GM21717 (cell line): ENCODE measurements around the gene SMOC2.

ENCODE experiments used
- ATAC-seq: cut with Tn5 transposase; IDR thresholded peaks from one replicate; pipeline ENCODE4 v1.9.1; 2021; ENCODE audit warnings: mild to moderate bottlenecking, moderate library complexity; ENCODE audit not compliant: unreplicated experiment

SMOC2 gene

DNA sequence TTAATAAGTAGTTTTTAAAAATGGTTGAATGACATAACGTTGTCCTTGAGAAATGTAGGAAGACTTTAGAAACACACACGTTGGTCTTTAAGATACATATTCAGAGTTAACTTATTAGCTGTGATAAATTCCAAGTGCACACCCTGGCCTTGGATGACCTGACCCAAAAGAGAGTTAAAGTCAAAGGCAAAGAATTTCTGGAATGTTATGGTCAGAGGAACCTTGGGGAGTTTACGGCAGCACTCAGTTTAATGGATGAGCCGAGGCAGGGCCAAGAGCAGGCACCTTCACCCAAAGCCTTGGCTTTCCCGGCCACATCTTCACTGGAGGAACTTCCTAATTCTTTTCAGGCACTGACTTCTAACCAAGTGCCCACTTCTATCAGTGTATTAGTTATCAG is 200.5 kb downstream of the SMOC2 start:
- no peak for ATAC-seq

DNA sequence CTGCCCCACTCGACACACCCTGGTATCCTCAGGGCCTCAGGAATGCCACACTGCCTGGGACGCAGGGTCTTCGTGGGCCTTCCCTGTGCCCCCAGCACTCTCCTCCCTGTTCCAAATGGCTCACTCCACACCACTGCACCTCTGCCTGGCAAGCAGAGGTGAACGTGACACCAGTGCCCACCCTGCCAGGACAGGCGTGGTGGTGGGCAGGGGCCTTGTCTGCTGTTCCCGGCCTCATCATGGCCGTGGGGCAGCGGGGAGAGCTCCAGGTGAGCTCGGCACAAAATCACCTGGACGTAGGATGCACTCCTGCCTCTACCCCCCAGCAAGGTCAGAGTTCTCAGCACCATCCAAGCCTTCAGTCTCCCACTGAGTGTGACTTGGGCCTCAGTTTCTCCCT is 202.4 kb downstream of the SMOC2 start:
- no peak for ATAC-seq

DNA sequence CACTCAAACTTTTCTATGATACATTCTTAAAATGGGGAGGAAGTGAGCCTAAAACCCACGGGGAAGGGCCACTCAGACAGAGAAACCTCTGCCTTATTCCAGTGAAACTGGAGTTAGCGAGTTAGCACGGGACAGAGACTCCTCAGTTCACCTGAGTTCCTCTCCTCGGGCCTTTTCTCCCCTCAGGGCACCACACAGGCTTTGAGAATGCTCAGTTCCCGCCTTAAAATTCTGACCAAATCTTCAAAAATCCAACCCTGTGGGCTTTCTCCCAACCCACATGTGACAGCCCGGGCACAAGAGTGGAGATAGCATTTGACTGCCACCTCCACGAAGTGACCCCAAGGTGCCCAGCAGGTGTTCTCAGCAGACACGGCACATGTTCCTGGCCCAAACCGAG is 204.3 kb downstream of the SMOC2 start:
- ATAC-seq = no peak

DNA sequence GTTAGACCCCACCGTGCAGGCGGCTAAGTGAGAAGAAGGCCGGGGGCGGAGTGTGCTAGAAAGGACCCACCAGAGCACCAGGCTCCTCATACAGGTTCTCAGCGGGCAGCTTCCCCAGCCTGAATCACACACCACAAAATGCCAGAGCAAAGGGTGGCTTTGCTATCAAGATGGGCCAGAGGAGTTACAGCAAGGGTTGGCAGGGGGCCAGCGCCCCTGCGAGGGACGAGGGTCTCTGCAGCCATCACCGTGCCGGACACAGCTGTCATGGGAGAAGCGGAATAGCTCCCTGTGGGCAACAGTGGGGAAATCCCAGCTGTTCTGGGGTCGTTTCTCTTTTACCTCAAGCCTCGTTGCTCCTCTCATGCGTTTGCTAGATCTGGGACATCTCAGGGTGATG is 206.3 kb downstream of the SMOC2 start:
- ATAC-seq = no peak

DNA sequence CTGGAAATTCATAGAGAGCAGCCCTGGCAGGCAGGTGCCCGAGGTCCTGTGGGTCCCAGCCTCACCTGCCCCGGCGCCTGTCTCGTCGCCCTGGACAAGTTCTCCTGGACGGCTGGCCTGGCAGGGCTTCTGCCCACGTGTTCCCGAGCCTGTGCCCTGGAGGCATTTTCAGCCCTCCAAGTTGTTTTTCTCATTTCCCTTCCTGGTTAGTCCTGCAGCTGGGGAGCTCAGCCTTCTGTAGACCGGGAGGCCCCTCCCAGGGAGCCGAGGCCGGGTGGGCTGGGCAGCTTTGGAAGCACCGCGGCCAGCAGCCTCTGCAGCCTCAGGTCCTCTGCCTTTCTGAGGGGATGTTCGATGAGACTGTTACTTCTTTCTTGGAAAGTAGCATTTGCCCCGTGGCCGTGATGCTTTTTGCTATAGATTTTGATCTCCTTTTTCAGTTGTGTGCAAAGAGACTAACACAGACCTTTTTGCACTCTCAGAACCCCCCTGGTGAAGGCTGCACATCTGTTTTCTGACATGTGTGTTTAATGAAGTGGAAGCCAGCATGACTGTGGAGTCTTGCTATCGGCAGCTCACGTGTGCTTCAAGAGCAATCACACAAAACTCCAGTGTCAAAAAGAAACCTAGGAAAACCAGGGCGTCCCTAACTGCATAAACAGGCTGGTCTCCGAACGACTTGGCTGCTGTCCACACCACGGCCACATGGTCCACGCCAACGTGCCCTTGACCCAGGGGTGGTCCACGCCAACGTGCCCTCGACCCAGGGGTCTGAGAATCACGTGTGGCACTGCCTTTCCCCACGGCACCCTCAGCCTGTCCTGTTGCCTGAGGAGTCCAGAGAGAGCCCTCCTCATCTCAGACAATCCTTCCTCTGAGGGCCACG is 207.5 kb downstream of the SMOC2 start:
- no peak for ATAC-seq

DNA sequence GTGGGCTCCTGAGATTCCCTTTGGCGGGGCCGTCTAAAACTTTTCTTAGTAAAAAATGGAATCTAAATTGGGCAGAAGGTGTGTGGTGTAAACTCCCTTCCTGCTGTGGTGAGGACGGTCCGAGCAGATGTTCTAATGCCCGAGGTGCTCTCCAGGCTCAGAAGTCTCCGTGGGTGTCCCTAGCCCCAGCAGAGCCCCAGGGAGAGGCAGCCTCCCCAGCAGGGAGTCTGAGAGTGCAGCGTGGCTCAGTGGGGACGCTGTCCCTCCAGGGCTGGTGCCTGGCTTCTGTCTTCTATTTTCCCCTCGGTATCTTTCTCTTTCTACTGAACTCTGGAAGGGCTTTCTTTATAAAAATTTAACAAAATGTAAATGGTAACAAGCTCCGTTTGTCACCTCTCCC is 208.2 kb downstream of the SMOC2 start:
- no peak for ATAC-seq

DNA sequence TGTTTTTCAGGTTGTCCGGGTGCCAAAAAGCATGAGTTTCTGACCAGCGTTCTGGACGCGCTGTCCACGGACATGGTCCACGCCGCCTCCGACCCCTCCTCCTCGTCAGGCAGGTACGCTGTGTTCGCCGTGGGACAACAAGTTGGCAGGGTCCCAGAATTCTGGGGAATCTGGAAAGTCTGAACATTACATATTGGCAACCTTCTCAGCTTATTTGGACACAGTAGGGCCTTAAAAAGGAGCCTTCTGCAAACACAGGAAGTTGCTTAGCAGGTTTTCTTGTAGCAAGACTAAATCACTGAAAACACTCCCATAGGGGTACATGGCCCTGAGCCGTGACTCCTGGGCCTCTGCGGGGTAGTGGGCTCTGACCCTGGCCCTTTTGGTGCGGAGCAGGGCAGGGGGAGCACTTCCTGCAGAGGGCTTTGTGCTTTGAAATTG is 209.7 kb downstream of the SMOC2 start:
- ATAC-seq = no peak

DNA sequence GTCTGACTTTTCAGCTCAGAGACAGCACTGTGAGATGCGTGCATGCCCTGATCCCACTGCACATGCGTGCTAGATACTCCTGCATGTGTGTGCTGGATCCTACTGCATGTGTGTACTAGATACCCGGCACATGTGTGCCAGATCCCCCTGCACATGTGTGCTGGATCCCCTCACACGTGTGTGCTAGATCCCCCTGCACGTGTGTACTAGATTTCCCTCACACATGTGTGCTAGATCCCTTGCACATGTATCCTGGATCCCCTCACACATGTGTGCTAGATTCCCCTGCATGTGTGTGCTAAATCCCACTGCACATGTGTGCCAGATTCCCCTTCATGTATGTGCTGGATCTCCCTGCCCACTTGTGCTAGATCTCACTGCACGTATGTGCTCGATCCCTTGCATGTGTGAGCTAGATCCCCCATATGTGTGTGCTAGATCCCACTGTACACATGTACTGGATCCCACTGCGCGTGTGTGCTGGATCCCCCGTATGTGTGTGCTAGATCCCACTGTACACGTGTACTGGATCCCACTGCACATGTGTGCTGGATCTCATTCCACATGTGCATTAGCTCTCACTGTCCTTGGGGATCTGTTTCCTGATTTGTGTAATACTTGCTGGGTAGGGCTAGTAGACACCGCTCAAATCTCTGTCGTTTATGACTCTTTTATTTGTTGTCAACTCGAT is 214.6 kb downstream of the SMOC2 start:
- ATAC-seq = no peak

DNA sequence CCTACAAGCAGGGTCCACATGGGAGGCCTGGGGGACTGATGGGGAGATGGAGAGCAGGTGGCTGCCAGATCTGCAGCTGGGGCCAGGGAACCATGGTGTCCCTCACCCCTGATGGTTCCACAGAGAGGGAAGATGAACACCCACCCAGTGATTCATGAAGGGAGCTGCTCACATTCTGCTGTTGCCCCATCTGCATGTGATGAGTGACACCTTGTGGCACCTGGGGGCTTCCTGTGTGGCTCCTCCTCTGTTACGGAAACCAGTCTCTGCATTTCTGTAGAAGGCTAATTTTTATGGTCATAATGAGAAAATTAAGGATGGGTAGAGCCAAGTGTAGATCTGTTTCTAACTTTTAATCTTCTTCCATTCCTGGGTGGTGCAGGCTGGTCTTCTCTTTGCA is 217.1 kb downstream of the SMOC2 start:
- no peak for ATAC-seq

DNA sequence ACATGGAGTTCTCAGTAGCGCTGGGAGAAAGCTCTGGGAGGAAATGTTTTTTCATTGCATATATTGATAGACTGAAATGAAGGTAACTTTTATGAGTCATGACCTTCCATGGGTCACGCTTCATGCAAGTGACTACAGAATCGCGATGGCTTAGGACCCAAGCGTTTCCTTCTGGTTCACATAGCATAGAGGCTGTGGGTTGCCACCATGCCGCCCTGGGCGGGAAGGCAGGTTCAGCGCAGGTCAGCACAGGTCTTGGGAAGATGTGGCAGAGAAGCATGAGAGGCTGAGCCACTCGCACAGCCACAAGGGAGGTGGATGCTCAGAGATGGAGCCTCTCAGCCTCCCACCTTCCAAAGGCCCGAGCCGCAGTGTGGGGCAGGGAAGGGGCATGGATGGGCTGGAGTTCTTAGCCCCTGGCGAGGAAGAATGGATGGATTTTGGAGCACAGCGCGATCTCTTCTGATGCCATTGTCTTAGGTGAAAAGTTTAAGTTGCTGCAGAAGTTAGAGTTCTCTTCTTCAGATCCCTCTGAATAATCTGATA is 219.5 kb downstream of the SMOC2 start:
- no peak for ATAC-seq

DNA sequence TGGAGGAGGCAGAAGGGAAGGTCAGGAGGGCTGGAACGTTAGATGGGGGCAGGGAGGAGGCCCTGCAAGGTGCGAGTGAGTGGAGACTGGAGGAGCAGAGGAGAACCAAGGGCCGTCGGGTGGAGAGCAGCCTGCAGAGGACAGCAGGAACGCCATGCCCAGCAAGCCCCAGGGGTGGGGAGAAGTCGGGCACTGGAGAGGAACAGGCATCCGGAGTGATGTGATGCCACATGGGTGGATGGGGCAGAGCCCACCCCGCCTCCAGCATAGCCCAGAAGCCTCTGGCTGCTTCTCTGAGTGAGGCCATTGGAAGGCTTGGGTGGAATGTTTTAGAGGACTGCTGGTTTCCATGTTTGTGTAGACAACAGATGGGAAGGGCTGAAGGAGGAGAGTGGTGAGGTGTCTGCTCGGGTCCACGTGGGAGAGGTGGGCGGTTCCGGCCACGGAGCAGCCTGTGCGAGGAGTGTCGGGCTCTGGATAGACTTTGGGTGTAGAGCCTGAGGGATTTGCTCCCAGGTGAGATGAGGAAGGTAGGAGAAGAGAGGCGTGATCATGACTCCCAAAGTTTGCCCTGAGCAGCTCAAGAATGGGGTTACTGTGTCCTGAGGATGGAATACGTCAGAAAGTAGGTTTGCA is 221.4 kb downstream of the SMOC2 start:
- ATAC-seq = no peak

DNA sequence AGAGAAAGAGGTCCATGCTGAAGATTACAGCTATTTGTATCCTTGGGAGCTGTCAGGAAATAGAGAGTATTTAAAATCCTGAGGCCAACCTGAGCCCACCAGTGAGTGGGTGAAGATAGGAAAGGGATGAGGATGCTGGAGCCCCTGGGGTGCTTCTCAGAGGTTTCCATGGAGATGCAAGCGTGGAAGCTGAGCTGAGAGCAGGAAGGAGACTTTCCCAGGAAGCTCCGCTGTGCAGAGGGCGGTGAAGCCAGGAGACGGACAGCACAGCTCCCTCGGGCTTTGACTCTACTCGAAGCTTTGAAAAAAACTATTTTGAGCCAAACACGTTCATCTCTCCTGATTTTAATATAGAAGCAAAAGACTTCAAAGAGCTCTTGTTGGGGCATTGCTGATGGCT is 222.1 kb downstream of the SMOC2 start:
- no peak for ATAC-seq

DNA sequence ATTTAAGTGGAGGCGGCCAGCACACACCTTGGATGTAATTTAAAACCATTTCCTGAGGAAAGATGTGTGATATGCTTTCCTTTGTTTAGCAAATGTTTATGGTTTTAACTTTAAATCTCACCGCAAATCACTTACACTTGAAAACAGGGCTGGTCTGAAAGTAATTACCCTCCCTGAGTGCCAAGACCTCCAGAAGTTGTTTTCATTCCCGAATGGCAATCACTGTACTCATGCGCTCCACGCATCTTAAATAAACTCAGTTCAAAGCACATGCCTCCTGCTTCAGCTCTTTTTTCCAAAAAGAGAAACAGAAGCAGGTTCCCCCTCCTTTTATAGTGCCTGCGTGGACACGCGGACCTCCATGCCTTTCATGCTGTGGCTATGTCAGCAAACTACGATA is 224.0 kb downstream of the SMOC2 start:
- no peak for ATAC-seq

DNA sequence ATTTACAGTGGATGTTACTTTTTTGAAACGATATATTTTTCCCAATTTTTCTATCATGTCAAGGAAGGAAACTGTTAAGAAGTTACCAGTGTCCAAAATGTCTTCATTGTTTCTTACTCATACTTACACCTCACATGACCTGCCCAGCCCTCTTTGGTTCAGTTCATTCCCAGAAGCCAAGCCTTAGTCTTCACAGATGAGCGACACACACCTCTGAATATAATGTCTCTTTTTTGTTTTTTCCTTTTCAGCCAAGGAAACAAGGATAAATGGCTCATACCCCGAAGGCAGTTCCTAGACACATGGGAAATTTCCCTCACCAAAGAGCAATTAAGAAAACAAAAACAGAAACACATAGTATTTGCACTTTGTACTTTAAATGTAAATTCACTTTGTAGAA is 225.2 kb downstream of the SMOC2 start:
- ATAC-seq = no peak

DNA sequence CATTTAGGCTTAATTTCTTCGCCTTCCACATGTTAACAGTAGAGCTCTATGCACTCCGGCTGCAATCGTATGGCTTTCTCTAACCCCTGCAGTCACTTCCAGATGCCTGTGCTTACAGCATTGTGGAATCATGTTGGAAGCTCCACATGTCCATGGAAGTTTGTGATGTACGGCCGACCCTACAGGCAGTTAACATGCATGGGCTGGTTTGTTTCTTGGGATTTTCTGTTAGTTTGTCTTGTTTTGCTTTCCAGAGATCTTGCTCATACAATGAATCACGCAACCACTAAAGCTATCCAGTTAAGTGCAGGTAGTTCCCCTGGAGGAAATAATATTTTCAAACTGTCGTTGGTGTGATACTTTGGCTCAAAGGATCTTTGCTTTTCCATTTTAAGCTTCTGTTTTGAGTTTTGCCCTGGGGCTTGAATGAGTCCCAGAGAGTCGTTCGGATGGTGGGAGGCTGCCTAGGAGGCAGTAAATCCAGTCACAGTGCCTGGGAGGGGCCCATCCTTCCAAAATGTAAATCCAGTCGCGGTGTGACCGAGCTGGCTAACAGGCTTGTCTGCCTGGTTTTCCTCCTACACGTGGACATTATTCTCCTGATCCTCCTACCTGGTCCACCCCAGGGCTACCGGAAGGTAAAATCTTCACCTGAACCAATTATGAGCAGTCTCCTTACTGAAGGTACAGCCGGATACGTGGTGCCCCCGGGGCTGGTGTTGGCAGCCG is 225.9 kb downstream of the SMOC2 start:
- ATAC-seq = no peak

DNA sequence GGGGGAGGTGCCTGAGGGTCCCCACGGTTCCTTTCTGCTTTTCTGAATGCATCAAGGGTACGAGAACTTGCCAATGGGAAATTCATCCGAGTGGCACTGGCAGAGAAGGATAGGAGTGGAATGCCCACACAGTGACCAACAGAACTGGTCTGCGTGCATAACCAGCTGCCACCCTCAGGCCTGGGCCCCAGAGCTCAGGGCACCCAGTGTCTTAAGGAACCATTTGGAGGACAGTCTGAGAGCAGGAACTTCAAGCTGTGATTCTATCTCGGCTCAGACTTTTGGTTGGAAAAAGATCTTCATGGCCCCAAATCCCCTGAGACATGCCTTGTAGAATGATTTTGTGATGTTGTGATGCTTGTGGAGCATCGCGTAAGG is 226.4 kb downstream of the SMOC2 start:
- ATAC-seq = no peak

DNA sequence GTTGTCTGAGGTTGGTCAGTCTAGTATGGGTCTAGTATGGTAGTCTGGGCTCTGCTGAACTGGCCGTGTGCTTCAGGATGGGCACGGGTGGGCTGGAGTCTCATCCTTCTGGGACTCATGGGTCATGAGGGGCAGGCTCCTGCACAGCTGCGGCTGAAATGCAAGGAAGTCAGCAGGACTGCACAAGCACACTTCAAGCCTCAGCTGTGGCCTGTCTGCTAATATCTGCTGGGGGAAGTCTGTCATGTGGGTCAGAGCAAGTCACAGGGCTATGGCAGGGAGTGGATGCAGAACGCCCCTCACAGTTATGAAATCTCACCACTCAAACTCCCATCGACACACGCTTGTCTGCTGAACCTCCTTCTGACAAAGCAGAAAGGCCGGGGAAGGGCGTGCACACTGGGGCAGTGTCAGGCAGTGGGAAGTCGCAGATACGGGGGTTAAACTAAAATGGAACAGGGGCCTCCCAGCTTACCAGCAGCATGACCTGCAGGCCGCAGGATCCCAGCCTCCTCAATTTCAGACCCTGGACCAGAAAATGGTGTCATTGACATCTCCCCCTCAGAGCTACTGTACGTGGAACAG is 229.5 kb downstream of the SMOC2 start:
- ATAC-seq = no peak

DNA sequence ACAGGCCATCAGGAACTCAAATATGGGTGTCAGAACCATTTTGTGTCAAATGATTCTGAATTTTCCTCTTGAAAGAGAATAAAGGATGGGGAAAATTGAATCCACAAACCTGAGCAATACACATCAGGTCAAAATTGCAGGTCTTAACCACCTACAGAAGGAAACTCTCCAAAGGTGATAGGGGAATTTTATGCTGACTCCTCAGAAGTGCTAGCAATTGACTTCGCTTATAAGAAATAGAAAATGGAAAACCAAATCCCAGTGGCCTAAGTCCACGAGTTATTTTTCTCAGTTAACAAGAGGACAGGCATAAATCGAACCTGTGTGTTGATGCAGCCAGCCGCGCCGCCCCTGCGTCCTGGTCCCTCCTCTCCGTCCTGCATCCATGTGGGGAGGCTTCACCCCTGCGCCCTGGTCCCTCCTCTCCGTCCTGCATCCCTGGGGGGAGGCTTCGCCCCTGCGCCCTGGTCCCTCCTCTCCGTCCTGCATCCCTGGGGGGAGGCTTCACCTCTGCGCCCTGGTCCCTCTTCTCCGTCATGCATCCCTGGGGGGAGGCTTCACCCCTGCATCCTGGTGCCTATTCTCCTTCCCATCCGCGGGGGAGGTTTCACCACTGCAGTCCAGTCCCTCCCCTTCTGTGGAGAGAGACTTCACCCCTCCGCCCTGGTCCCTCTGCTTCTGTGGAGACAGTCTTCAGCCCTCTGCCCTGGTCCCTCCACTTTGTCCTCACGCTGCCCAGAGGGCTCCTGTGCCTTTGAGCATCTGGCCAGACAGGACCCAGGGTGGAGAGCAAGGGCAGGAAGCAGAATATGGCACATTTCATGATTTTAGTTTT is 230.3 kb downstream of the SMOC2 start:
- ATAC-seq = no peak

DNA sequence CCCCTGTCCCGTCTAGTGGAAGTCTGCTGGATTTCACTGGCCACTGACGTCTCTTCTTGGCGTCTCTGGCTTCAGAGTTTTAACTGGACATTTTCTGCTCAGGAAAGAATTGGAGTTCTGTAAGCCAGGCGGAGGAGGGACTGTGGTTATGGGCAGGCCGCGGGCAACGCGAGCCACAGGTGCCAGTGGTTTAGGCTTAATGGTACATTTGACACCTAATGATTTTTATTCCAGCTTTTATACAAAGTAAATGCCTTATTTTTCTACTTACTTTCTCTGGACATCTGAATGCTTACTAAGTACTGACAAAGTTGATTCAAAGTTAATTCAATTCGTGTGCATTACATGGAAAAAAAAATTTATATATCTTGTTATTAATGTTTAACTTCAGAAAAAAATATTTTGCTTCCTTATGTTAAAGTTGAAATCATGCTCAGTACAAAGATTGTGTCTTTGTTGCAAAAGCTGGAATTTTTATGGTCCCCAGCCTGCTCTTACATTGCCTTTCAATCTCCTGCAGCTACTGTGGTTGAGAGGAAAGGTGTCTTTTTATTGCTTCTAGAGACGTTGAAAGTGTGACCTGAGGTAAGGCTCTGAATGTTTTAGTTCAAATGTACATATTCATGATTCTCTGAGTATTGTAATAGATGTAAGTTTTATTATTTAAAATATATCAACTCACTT is 231.0 kb downstream of the SMOC2 start:
- no peak for ATAC-seq
